Esophagus squamous epithelium (tissue), 5 donors: ENCODE measurements around the gene UBE2C. TPM values are rescaled to one million over a fixed set of nuclear protein-coding genes. Genes with fewer than 3 reads are reported as not detected.

Experiments used
- DNase-seq: peaks from one replicate; lab custom pipeline; 2025; lab: John Stamatoyannopoulos, UW
- H3K27ac ChIP-seq, 4 donors: fragments of 200-600 bp; sonication (generic); one replicate each; pipeline ENCODE4 v1.5.1; 2016 to 2019; ENCODE audit warnings: mild to moderate bottlenecking in 1 of 4
- H3K27me3 ChIP-seq, 4 donors: fragments of 200-600 bp; sonication (generic); 1 replicate in 3 of 4; 2 replicates in 1 of 4; pipeline versions ENCODE4 v1.5.1 to v1.6.0; 2017 to 2021; ENCODE audit warnings: antibody characterized with exemption in 1 of 4
- H3K36me3 ChIP-seq, 3 donors: fragments of 200-600 bp; sonication (generic); one replicate each; pipeline ENCODE4 v1.5.1; 2016 to 2019
- H3K4me1 ChIP-seq, 3 donors: fragments of 200-600 bp; sonication (generic); one replicate each; pipeline ENCODE4 v1.5.1; 2017 to 2019
- H3K4me3 ChIP-seq, 4 donors: fragments of 200-600 bp; sonication (generic); 1 replicate in 3 of 4; 2 replicates in 1 of 4; pipeline ENCODE4 v1.5.1; 2016 to 2019; ENCODE audit warnings: mild to moderate bottlenecking in 2 of 4, moderate library complexity in 1 of 4
- H3K9me3 ChIP-seq, 3 donors: fragments of 200-600 bp; sonication (generic); one replicate each; pipeline ENCODE4 v1.5.1; 2016 to 2019
- POLR2A ChIP-seq, 4 donors: fragments of 450-650 bp; IDR thresholded peaks; one replicate each; pipeline ENCODE4 v1.6.1; 2017; ENCODE audit warnings: antibody characterized with exemption in 4 of 4, mild to moderate bottlenecking in 4 of 4, moderate library complexity in 3 of 4
- WGBS, 2 donors: methylation state at CpG; one replicate each; pipeline ENCODE4 v1.1.5; 2018; 5-methylcytosine and 5-hydroxymethylcytosine counted together
- intact Hi-C: fragments of 100-400 bp; cut with DNase I; formaldehyde crosslinking; loops from one replicate; pipeline ENCODE4 v1.15.0; 2022
- total RNA-seq, 4 donors: library from RNA; depleted of rRNA; stranded (reverse); fragments of >200 nt; gene quantifications; one replicate each; pipeline ENCODE4 v1.1.0, GENCODE V29; 2016
- TF ChIP-seq, protein P1 (sequence below), 6 experiments: fragments of 450-650 bp in 4 of 6; fragments of 200-600 bp in 2 of 6; sonication (generic) in 2 of 6; IDR thresholded peaks; one replicate each; pipeline ENCODE4 v1.5.1; 2016 to 2019; ENCODE audit warnings: antibody characterized with exemption in 6 of 6, mild to moderate bottlenecking in 4 of 6, moderate library complexity in 4 of 6
- donor health status: DM: yes; HTN: yes; CAD: no.

Gene UBE2C
- total RNA-seq, 4 donors from 2014 or later, result 17.4 to 54.4 (median 31.2) TPM

GRCh38 chr20:45813489-45813888 is 1.0 kb downstream of the UBE2C start:
- 60 to 65% methylated on average over 6 to 7 of the region's 7 CpGs for WGBS, 2 donors
- Histone ChIP-seq H3K9me3 (no peaks in the 10 kb centered on the region), H3K27ac (no peak overlapping the region), H3K4me3 (peak overlapping the region in 3 of 4 donors; percentile 60 to 79 (median 67)), H3K27me3 (no peaks in the 10 kb centered on the region), H3K4me1 (peaks cover 8 to 38% (median 12%) of the 10 kb centered on the region in 3 donors), H3K36me3 (peaks cover 7 to 32% (median 22%) of the 10 kb centered on the region in 3 donors)
- intact Hi-C loops, result loop anchor here (10.0 kb wide), 1 partner anchor 151 kb away; no protein-coding TSS in a partner anchor
- TF ChIP-seq POLR2A (IDR thresholded peaks at IDR 0.05), result no peak
- TF ChIP-seq, protein P1, sequence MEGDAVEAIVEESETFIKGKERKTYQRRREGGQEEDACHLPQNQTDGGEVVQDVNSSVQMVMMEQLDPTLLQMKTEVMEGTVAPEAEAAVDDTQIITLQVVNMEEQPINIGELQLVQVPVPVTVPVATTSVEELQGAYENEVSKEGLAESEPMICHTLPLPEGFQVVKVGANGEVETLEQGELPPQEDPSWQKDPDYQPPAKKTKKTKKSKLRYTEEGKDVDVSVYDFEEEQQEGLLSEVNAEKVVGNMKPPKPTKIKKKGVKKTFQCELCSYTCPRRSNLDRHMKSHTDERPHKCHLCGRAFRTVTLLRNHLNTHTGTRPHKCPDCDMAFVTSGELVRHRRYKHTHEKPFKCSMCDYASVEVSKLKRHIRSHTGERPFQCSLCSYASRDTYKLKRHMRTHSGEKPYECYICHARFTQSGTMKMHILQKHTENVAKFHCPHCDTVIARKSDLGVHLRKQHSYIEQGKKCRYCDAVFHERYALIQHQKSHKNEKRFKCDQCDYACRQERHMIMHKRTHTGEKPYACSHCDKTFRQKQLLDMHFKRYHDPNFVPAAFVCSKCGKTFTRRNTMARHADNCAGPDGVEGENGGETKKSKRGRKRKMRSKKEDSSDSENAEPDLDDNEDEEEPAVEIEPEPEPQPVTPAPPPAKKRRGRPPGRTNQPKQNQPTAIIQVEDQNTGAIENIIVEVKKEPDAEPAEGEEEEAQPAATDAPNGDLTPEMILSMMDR (IDR thresholded peaks at IDR 0.05), result no peak
- no peak for DNase-seq

GRCh38 chr20:45814314-45814713 is 1.9 kb downstream of the UBE2C start:
- no peak for DNase-seq
- intact Hi-C loops, result loop anchor here (10.0 kb wide), 1 partner anchor 150 kb away; no protein-coding TSS in a partner anchor
- H3K9me3 ChIP-seq, result no peaks in the 10 kb centered on the region
- H3K36me3 ChIP-seq, result peaks cover 7 to 24% (median 17%) of the 10 kb centered on the region in 3 donors
- H3K4me1 ChIP-seq, result peaks cover 8 to 38% (median 12%) of the 10 kb centered on the region in 3 donors
- TF ChIP-seq POLR2A (IDR thresholded peaks at IDR 0.05), result no peak
- TF ChIP-seq, protein P1 (IDR thresholded peaks at IDR 0.05), result no peak
- H3K4me3 ChIP-seq, result no peak overlapping the region
- H3K27me3 ChIP-seq, result no peaks in the 10 kb centered on the region
- H3K27ac ChIP-seq, result no peak overlapping the region
- WGBS, 2 donors, result 81 to 97% methylated on average over 3 of the region's 3 CpGs

DNA sequence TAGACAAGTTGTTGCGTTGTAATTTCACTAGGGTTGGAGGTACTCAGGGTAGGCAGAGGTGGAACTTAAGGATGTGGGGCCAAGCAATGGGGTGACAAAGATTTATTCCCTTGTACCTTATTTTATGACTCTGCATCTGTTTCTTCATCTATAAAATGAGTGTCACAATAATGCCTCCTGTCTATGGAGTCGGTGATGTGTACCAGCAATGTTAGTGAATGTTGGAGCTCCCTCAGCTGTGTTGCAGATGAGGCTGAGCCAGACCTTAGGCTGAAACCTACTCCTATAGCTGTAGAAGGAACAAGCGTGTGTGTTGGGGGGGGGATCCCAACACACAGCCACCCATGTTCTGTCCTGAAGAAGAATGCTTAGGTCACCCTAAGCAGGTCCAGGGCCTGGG is 4.5 kb downstream of the UBE2C start:
- Histone ChIP-seq H3K36me3 (no peaks in the 10 kb centered on the region), H3K4me1 (peaks cover 5 to 31% (median 9%) of the 10 kb centered on the region in 3 donors), H3K4me3 (no peak overlapping the region), H3K9me3 (no peaks in the 10 kb centered on the region), H3K27ac (peak overlapping the region in 1 of 4 donors; percentile 28), H3K27me3 (peaks cover 0 to 4% (median 0%) of the 10 kb centered on the region in 4 donors)
- TF ChIP-seq POLR2A (IDR thresholded peaks at IDR 0.05), result no peak
- TF ChIP-seq, protein P1 (IDR thresholded peaks at IDR 0.05), result no peak
- DNase-seq, result no peak
- 89 to 98% methylated on average over 2 to 3 of the region's 3 CpGs for WGBS, 2 donors
- intact Hi-C loops, result loop anchor here (10.0 kb wide), 1 partner anchor 148 kb away; no protein-coding TSS in a partner anchor

DNA sequence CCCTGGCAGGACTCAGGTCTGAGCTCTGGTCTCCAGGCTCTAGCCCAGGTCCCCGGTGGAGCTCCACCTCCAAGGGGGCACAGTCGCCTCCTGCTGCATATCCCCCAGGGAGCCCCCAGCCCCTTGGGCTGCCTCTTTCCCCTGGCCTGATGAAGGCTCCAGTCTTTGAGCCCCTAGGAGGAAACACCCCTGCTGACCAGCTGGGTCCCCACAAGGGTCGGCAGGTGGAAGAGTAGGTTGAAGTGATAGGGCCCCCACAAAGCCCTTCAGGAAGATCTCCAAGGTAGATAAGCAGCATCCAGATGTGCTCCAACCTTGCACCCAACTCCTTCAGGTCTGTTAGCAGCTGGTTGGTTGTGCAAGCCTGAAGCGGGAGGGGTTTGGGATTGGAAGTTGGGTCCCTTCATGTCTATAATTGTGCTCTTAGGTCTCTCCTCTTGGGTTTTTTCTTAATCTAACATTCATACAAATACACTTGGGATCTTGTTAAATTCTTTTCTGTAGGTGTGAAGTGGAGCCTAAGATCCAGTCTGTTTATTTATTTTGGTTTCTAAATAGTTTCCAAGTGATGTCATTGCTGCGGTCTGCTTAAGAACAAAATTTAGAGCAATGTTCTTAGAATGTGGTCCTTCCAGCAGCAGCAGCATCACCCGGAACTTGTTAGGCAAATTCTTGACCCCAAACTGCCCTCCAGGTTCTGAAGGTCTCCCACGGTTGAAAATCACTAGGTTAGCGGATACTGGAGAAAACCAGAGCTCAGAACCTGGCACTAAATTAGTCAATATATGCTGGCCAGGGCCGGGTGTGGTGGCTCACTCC is 5.1 kb downstream of the UBE2C start:
- Histone ChIP-seq H3K27ac (peak overlapping the region in 2 of 4 donors; percentile 6 to 28), H3K36me3 (no peaks in the 10 kb centered on the region), H3K27me3 (peaks cover 0 to 11% (median 0%) of the 10 kb centered on the region in 4 donors), H3K4me1 (peaks cover 7 to 32% (median 8%) of the 10 kb centered on the region in 3 donors), H3K9me3 (no peaks in the 10 kb centered on the region), H3K4me3 (no peak overlapping the region)
- TF ChIP-seq, protein P1 (IDR thresholded peaks at IDR 0.05), result no peak
- TF ChIP-seq POLR2A (IDR thresholded peaks at IDR 0.05), result no peak
- DNase-seq, result no peak
- intact Hi-C loops, result loop anchor here (10.0 kb wide), 1 partner anchor 147 kb away; no protein-coding TSS in a partner anchor
- 56 to 67% methylated on average over 6 of the region's 9 CpGs for WGBS, 2 donors

DNA sequence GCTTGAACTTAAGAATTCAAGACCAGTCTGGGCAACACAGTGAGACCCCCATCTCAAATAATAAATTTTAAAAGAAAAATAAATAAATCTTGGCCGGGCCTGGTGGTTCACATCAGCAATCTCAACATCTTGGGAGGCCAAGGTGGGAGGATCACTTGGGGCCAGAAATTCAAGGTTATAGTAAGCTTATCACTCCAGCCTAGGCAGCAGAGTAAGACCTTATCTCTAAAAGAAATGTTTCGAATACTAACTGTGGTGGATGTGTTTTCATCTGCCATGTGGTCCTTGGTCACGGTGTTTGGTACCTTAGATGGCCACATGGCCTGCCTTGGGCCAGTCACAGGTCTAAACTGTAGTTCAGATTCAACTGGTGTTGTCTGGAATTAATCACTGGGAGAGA is 5.8 kb downstream of the UBE2C start:
- WGBS, 2 donors, result 79 to 84% methylated on average over 3 of the region's 3 CpGs
- peak overlapping the region in 1 of 4 donors; percentile 6 for H3K27ac ChIP-seq
- no peak for DNase-seq

More for the DNA sequence above, 5.8 kb downstream of the UBE2C start:
- Histone ChIP-seq H3K4me3 (no peak overlapping the region), H3K4me1 (peaks cover 8 to 32% (median 9%) of the 10 kb centered on the region in 3 donors), H3K9me3 (no peaks in the 10 kb centered on the region), H3K36me3 (no peaks in the 10 kb centered on the region), H3K27me3 (peaks cover 0 to 17% (median 0%) of the 10 kb centered on the region in 4 donors)
- TF ChIP-seq, protein P1 (IDR thresholded peaks at IDR 0.05), result no peak
- no peak for TF ChIP-seq POLR2A (IDR thresholded peaks at IDR 0.05)
- intact Hi-C loops, result loop anchor here (10.0 kb wide), 1 partner anchor 147 kb away; no protein-coding TSS in a partner anchor
